Keratinocyte (primary cell): ENCODE results near the gene FMN1. TPM values are rescaled to one million over a fixed set of nuclear protein-coding genes. Genes with fewer than 3 reads are reported as not detected.

Experiments used
- DNase-seq: peaks from one replicate; pipeline ENCODE4 v3.0.0-alpha.2; 2011; ENCODE audit warnings: low read depth, missing footprints, low spot score
- FAIRE-seq: peaks from 2 replicates; lab custom pipeline; 2011; peaks lifted over from hg19 to GRCh38; lab: Jason Lieb, UNC
- H2AFZ ChIP-seq: 2 replicates; pipeline ENCODE4 v1.6.0; 2012; ENCODE audit warnings: low read length, control low read depth, inconsistent platforms; ENCODE audit not compliant: control insufficient read depth
- H3K27ac ChIP-seq: 2 replicates; pipeline ENCODE4 v1.5.1; 2011; ENCODE audit warnings: low read length; ENCODE audit not compliant: control insufficient read depth, insufficient read depth
- H3K27me3 ChIP-seq: 3 replicates; pipeline ENCODE4 v1.6.0; 2011; ENCODE audit warnings: low read length; ENCODE audit not compliant: control insufficient read depth, insufficient read depth; ENCODE audit errors: extremely low read depth
- H3K36me3 ChIP-seq, 2 experiments: 2 replicates in 1 of 2; 3 replicates in 1 of 2; pipeline ENCODE4 v1.5.1; 2011; ENCODE audit warnings: low read length in 2 of 2, mild to moderate bottlenecking in 1 of 2; ENCODE audit not compliant: control insufficient read depth in 2 of 2, insufficient read depth in 2 of 2; ENCODE audit errors: extremely low read depth in 1 of 2
- H3K4me1 ChIP-seq: 3 replicates; pipeline ENCODE4 v1.5.1; 2011; ENCODE audit warnings: low read length; ENCODE audit not compliant: control insufficient read depth, insufficient read depth; ENCODE audit errors: extremely low read depth
- H3K4me2 ChIP-seq: 3 replicates; pipeline ENCODE4 v1.6.0; 2011; ENCODE audit warnings: low read depth, low read length; ENCODE audit not compliant: control insufficient read depth, insufficient read depth; ENCODE audit errors: extremely low read depth
- H3K4me3 ChIP-seq, 3 experiments: fragments of 200-600 bp in 1 of 3; sonication (generic) in 1 of 3; 2 replicates in 2 of 3; 3 replicates in 1 of 3; pipeline ENCODE4 v1.5.1; 2011 to 2016; ENCODE audit warnings: low read length in 3 of 3, mild to moderate bottlenecking in 3 of 3, control low read depth in 2 of 3, inconsistent platforms in 1 of 3, low read depth in 1 of 3, mixed read lengths in 1 of 3, mixed run types in 1 of 3, moderate library complexity in 1 of 3; ENCODE audit not compliant: control insufficient read depth in 2 of 3, insufficient read depth in 2 of 3; ENCODE audit errors: extremely low read depth in 1 of 3
- H3K79me2 ChIP-seq: 2 replicates; pipeline ENCODE4 v1.6.0; 2012; ENCODE audit warnings: low read length; ENCODE audit not compliant: control insufficient read depth, insufficient read depth
- H3K9ac ChIP-seq: 3 replicates; pipeline ENCODE4 v1.6.0; 2011; ENCODE audit warnings: low read length; ENCODE audit not compliant: control insufficient read depth, insufficient read depth; ENCODE audit errors: extremely low read depth
- H3K9me1 ChIP-seq: 3 replicates; pipeline ENCODE4 v1.6.0; 2011; ENCODE audit warnings: low read length; ENCODE audit not compliant: control insufficient read depth, insufficient read depth; ENCODE audit errors: extremely low read depth
- H3K9me3 ChIP-seq: 2 replicates; pipeline ENCODE4 v1.5.1; 2012; ENCODE audit warnings: low read depth, low read length; ENCODE audit not compliant: control insufficient read depth
- H4K20me1 ChIP-seq: 3 replicates; pipeline ENCODE4 v1.6.0; 2011; ENCODE audit warnings: low read length; ENCODE audit not compliant: control insufficient read depth, insufficient read depth; ENCODE audit errors: extremely low read depth
- EZH2 ChIP-seq: IDR thresholded peaks from one replicate; pipeline ENCODE4 v1.6.1; 2012; ENCODE audit warnings: inconsistent platforms, mild to moderate bottlenecking, low read length, moderate library complexity
- dilution Hi-C: fragments of 300-500 bp; cut with MboI; formaldehyde crosslinking; loops from one replicate; pipeline ENCODE4 v1.7.0; 2020; ENCODE audit warnings: low sequenced_read_pairs; ENCODE audit not compliant: extremely low pct_ligation_motif_present
- polyA plus RNA-seq, 5 experiments: library from polyadenylated mRNA; depleted of rRNA in 3 of 5; stranded (reverse) in 3 of 5; stranded (forward) in 1 of 5; unstranded in 1 of 5; fragments of >200 nt; gene quantifications; 1 replicate in 1 of 5; 2 replicates in 3 of 5; 3 replicates in 1 of 5; pipeline versions ENCODE4 v1.2.1 to v1.2.3, GENCODE V29; 2011 to 2012; ENCODE audit warnings: missing spikeins in 2 of 5, low read depth in 1 of 5, low replicate concordance in 1 of 5
- TF ChIP-seq, protein P1 (sequence below), 3 experiments: IDR thresholded peaks in 1 of 3; conservative IDR thresholded peaks in 1 of 3; optimal IDR thresholded peaks in 1 of 3; 2 replicates in 2 of 3; 3 replicates in 1 of 3; pipeline versions ENCODE3 to v1.5.1; 2011; ENCODE audit warnings: low read length in 3 of 3, mild to moderate bottlenecking in 3 of 3, moderate library complexity in 2 of 3, control low read depth in 1 of 3, inconsistent platforms in 1 of 3; ENCODE audit not compliant: insufficient read depth in 2 of 3; ENCODE audit errors: extremely low read depth in 1 of 3

FMN1 gene
- polyA plus RNA-seq, 1 donor (not counting 4 experiments of a cell fraction or from before 2014, with no cell fraction given): 0.71 TPM

DNA sequence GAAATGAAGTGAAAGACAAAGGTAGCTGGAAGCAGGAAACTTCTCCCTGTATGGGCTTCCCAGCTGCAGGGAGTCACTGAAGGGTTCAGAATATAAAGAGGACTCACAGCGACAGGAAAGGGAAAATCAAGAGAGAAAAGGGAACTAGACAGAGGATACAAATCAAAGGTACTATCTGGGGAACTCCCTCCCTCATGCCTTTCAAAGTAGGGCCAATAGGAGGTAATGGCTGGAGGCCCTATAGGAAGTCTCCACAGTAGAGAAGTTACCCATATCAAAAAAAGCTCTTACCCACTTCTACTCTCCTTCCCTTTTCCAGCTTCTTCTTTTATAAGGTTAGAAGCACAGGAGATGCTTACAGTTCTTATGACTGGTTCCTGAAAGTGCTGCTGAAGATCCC lies 43.5 kb downstream of the FMN1 start:
- dilution Hi-C loops: no loop called here
- H2AFZ ChIP-seq: no peak overlapping the region
- H4K20me1 ChIP-seq: no peaks in the 10 kb centered on the region
- no peak overlapping the region for H3K27ac ChIP-seq
- H3K4me3 ChIP-seq: no peak overlapping the region
- no peak overlapping the region for H3K4me2 ChIP-seq
- H3K4me1 ChIP-seq: peaks cover 8% of the 10 kb centered on the region
- DNase-seq (no peak), FAIRE-seq (no peak)
- no peak overlapping the region for H3K9ac ChIP-seq
- TF ChIP-seq, protein P1, sequence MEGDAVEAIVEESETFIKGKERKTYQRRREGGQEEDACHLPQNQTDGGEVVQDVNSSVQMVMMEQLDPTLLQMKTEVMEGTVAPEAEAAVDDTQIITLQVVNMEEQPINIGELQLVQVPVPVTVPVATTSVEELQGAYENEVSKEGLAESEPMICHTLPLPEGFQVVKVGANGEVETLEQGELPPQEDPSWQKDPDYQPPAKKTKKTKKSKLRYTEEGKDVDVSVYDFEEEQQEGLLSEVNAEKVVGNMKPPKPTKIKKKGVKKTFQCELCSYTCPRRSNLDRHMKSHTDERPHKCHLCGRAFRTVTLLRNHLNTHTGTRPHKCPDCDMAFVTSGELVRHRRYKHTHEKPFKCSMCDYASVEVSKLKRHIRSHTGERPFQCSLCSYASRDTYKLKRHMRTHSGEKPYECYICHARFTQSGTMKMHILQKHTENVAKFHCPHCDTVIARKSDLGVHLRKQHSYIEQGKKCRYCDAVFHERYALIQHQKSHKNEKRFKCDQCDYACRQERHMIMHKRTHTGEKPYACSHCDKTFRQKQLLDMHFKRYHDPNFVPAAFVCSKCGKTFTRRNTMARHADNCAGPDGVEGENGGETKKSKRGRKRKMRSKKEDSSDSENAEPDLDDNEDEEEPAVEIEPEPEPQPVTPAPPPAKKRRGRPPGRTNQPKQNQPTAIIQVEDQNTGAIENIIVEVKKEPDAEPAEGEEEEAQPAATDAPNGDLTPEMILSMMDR (optimal IDR thresholded peaks at IDR 0.05 in 1 of 3, IDR thresholded peaks at IDR 0.05 in 1 of 3, conservative IDR thresholded peaks at IDR 0.05 in 1 of 3; ENCODE audit: extremely low read depth in 1 of 3, insufficient read depth in 2 of 3, low read length in 3 of 3): no peak
- TF ChIP-seq EZH2: no peak
- no peaks in the 10 kb centered on the region for H3K36me3 ChIP-seq
- H3K9me3 ChIP-seq: no peaks in the 10 kb centered on the region
- H3K27me3 ChIP-seq: no peaks in the 10 kb centered on the region
- no peaks in the 10 kb centered on the region for H3K9me1 ChIP-seq
- no peaks in the 10 kb centered on the region for H3K79me2 ChIP-seq

DNA sequence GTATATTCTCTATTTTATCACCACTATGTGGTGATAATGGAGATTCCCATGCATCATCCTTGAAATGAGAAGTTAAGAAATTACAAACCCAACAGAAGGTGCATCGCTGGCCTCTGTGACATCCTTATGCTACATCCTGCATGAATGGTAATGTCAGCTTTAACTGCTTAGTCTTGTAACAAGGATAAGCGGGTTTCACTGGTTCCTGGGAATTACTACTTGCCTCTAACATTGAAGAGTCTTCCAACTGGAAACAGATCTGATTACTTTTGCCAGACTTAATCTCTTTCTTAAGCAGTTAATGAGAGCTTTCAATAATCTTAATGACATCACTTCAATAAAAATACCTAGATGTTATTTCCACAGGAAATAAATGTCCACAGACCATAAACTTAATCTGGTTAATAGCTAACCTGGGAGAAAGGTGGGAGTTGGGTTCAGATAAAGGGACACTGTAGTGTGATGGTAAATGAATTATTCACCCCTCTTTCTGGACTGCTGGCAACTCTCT lies 44.0 kb downstream of the FMN1 start:
- FAIRE-seq (no peak), DNase-seq (no peak)
- no peak overlapping the region for H3K4me2 ChIP-seq
- H3K9me3 ChIP-seq: no peaks in the 10 kb centered on the region
- H3K9me1 ChIP-seq: no peaks in the 10 kb centered on the region
- no peaks in the 10 kb centered on the region for H4K20me1 ChIP-seq
- no peaks in the 10 kb centered on the region for H3K36me3 ChIP-seq
- TF ChIP-seq EZH2: no peak
- TF ChIP-seq, protein P1 (optimal IDR thresholded peaks at IDR 0.05 in 1 of 3, IDR thresholded peaks at IDR 0.05 in 1 of 3, conservative IDR thresholded peaks at IDR 0.05 in 1 of 3; ENCODE audit: extremely low read depth in 1 of 3, insufficient read depth in 2 of 3, low read length in 3 of 3): no peak
- H3K4me3 ChIP-seq: no peak overlapping the region
- no peaks in the 10 kb centered on the region for H3K79me2 ChIP-seq
- no peaks in the 10 kb centered on the region for H3K27me3 ChIP-seq
- dilution Hi-C loops: no loop called here
- H3K4me1 ChIP-seq: peaks cover 13% of the 10 kb centered on the region
- H2AFZ ChIP-seq: no peak overlapping the region
- no peak overlapping the region for H3K9ac ChIP-seq
- no peak overlapping the region for H3K27ac ChIP-seq
